Muscle layer of colon (tissue), 2 donors: ENCODE results near the gene CCDC85C.

Source experiments
- H3K27ac ChIP-seq: one replicate; pipeline ENCODE4 v1.7.0; 2013; ENCODE audit warnings: low read depth, mild to moderate bottlenecking, low read length, moderate library complexity
- H3K27me3 ChIP-seq, 2 donors: one replicate each; pipeline ENCODE4 v1.7.0; 2013; ENCODE audit warnings: low read length in 2 of 2, mild to moderate bottlenecking in 2 of 2; ENCODE audit not compliant: insufficient read depth in 2 of 2, control insufficient read depth in 1 of 2
- H3K36me3 ChIP-seq: one replicate; pipeline ENCODE4 v1.7.0; 2013; ENCODE audit warnings: mild to moderate bottlenecking, low read length; ENCODE audit not compliant: insufficient read depth
- H3K4me1 ChIP-seq: one replicate; pipeline ENCODE4 v1.7.0; 2013; ENCODE audit warnings: mild to moderate bottlenecking, low read length; ENCODE audit not compliant: insufficient read depth
- H3K4me3 ChIP-seq, 2 donors: one replicate each; pipeline ENCODE4 v1.7.0; 2013; ENCODE audit warnings: low read length in 2 of 2, low read depth in 1 of 2, mild to moderate bottlenecking in 1 of 2, moderate library complexity in 1 of 2
- H3K9ac ChIP-seq: one replicate; pipeline ENCODE4 v1.7.0; 2013; ENCODE audit warnings: low read length
- H3K9me3 ChIP-seq: one replicate; pipeline ENCODE4 v1.7.0; 2013; ENCODE audit warnings: mild to moderate bottlenecking, low read length
- donor health status: abdominal sarcoma.
- donor health status: Adenocarcinoma of cecum.

CCDC85C gene

GRCh38 chr14:99475179-99475578 lies 128.8 kb downstream of the CCDC85C start:
- H3K4me3 ChIP-seq = no peak overlapping the region
- no peaks in the 10 kb centered on the region for H3K9me3 ChIP-seq
- peaks cover 17% of the 10 kb centered on the region for H3K4me1 ChIP-seq
- no peaks in the 10 kb centered on the region for H3K36me3 ChIP-seq
- no peak overlapping the region for H3K27ac ChIP-seq
- no peak overlapping the region for H3K9ac ChIP-seq
- H3K27me3 ChIP-seq = no peaks in the 10 kb centered on the region

- H3K4me3 ChIP-seq = no peak overlapping the region
- H3K4me1 ChIP-seq = peaks cover 7% of the 10 kb centered on the region
These were observed 130.5 kb downstream of the CCDC85C start for GRCh38 chr14:99473458-99473857.

GRCh38 chr14:99472937-99473336 lies 131.1 kb downstream of the CCDC85C start:
- no peaks in the 10 kb centered on the region for H3K36me3 ChIP-seq
- H3K4me3 ChIP-seq = no peak overlapping the region
- H3K27me3 ChIP-seq = no peaks in the 10 kb centered on the region
- no peaks in the 10 kb centered on the region for H3K9me3 ChIP-seq
- peaks cover 2% of the 10 kb centered on the region for H3K4me1 ChIP-seq
- H3K27ac ChIP-seq = no peak overlapping the region
- no peak overlapping the region for H3K9ac ChIP-seq

More at GRCh38 chr14:99473458-99473857, 130.5 kb downstream of the CCDC85C start:
- Histone ChIP-seq H3K36me3 (no peaks in the 10 kb centered on the region), H3K27me3 (no peaks in the 10 kb centered on the region), H3K9me3 (no peaks in the 10 kb centered on the region), H3K27ac (no peak overlapping the region), H3K9ac (no peak overlapping the region)

GRCh38 chr14:99471731-99472130 lies 132.3 kb downstream of the CCDC85C start:
- Histone ChIP-seq H3K9me3 (no peaks in the 10 kb centered on the region), H3K4me3 (no peak overlapping the region), H3K27me3 (no peaks in the 10 kb centered on the region), H3K27ac (no peak overlapping the region), H3K36me3 (no peaks in the 10 kb centered on the region), H3K4me1 (peaks cover 12% of the 10 kb centered on the region), H3K9ac (no peak overlapping the region)

GRCh38 chr14:99468836-99469592 lies 135.0 kb downstream of the CCDC85C start:
- Histone ChIP-seq H3K36me3 (peaks cover 17% of the 10 kb centered on the region), H3K4me1 (peaks cover 12% of the 10 kb centered on the region), H3K4me3 (no peak overlapping the region), H3K9ac (no peak overlapping the region), H3K9me3 (no peaks in the 10 kb centered on the region), H3K27ac (no peak overlapping the region), H3K27me3 (no peaks in the 10 kb centered on the region)

- Histone ChIP-seq H3K4me3 (no peak overlapping the region), H3K4me1 (peaks cover 12% of the 10 kb centered on the region), H3K9me3 (no peaks in the 10 kb centered on the region)
These were observed 135.9 kb downstream of the CCDC85C start for GRCh38 chr14:99468081-99468480.

GRCh38 chr14:99467336-99468078 lies 136.5 kb downstream of the CCDC85C start:
- Histone ChIP-seq H3K27me3 (no peaks in the 10 kb centered on the region), H3K4me3 (no peak overlapping the region), H3K36me3 (peaks cover 32% of the 10 kb centered on the region), H3K9me3 (no peaks in the 10 kb centered on the region), H3K27ac (no peak overlapping the region), H3K9ac (no peak overlapping the region), H3K4me1 (peaks cover 12% of the 10 kb centered on the region)

More at GRCh38 chr14:99468081-99468480, 135.9 kb downstream of the CCDC85C start:
- Histone ChIP-seq H3K27me3 (no peaks in the 10 kb centered on the region), H3K9ac (no peak overlapping the region), H3K36me3 (peaks cover 26% of the 10 kb centered on the region), H3K27ac (no peak overlapping the region)

- peaks cover 12% of the 10 kb centered on the region for H3K4me1 ChIP-seq
- peaks cover 39% of the 10 kb centered on the region for H3K36me3 ChIP-seq
- no peaks in the 10 kb centered on the region for H3K9me3 ChIP-seq
- H3K9ac ChIP-seq = no peak overlapping the region
- no peaks in the 10 kb centered on the region for H3K27me3 ChIP-seq
- no peak overlapping the region for H3K4me3 ChIP-seq
- H3K27ac ChIP-seq = no peak overlapping the region
These were observed 137.2 kb downstream of the CCDC85C start for GRCh38 chr14:99466758-99467157.

- no peak overlapping the region for H3K4me3 ChIP-seq
- no peaks in the 10 kb centered on the region for H3K27me3 ChIP-seq
- peaks cover 54% of the 10 kb centered on the region for H3K36me3 ChIP-seq
- peaks cover 12% of the 10 kb centered on the region for H3K4me1 ChIP-seq
- H3K27ac ChIP-seq = no peak overlapping the region
- H3K9ac ChIP-seq = no peak overlapping the region
- no peaks in the 10 kb centered on the region for H3K9me3 ChIP-seq
These were observed 138.7 kb downstream of the CCDC85C start for GRCh38 chr14:99465288-99465687.

- Histone ChIP-seq H3K27ac (no peak overlapping the region), H3K4me3 (no peak overlapping the region), H3K9me3 (no peaks in the 10 kb centered on the region), H3K9ac (no peak overlapping the region), H3K36me3 (peaks cover 61% of the 10 kb centered on the region), H3K27me3 (no peaks in the 10 kb centered on the region), H3K4me1 (peaks cover 12% of the 10 kb centered on the region)
These were observed 140.0 kb downstream of the CCDC85C start for GRCh38 chr14:99463974-99464373.

GRCh38 chr14:99462210-99462609 lies 141.8 kb downstream of the CCDC85C start:
- no peak overlapping the region for H3K4me3 ChIP-seq
- H3K4me1 ChIP-seq = peaks cover 5% of the 10 kb centered on the region
- H3K27ac ChIP-seq = no peak overlapping the region
- no peaks in the 10 kb centered on the region for H3K27me3 ChIP-seq
- peaks cover 65% of the 10 kb centered on the region for H3K36me3 ChIP-seq
- H3K9ac ChIP-seq = no peak overlapping the region
- no peaks in the 10 kb centered on the region for H3K9me3 ChIP-seq
